ENCODE results near the gene AK5.

Gene AK5

GRCh38 chr1:77475641-77476040 is 193.8 kb downstream of the AK5 start:
- no peak overlapping the region for H3K27ac ChIP-seq (ENCODE audit: low read depth, low read length)
- no peak overlapping the region for H3K9ac ChIP-seq (ENCODE audit: low read depth in 1 of 2, low read length in 2 of 2)
- no peak overlapping the region for H3K4me3 ChIP-seq (ENCODE audit: low read depth in 1 of 2, low read length in 2 of 2)
- H3K27me3 ChIP-seq (ENCODE audit: control insufficient read depth in 1 of 2, insufficient read depth in 2 of 2, low read length in 2 of 2), result no peaks in the 10 kb centered on the region
- H3K4me1 ChIP-seq (ENCODE audit: control insufficient read depth in 1 of 2, insufficient read depth in 2 of 2, low read length in 2 of 2), result no peaks in the 10 kb centered on the region
- no peaks in the 10 kb centered on the region for H3K9me3 ChIP-seq (ENCODE audit: control insufficient read depth in 1 of 2, low read length in 2 of 2)
- no peaks in the 10 kb centered on the region for H3K36me3 ChIP-seq (ENCODE audit: control insufficient read depth in 1 of 2, insufficient read depth in 2 of 2, low read length in 2 of 2)

GRCh38 chr1:77476475-77476874 is 194.7 kb downstream of the AK5 start:
- Histone ChIP-seq H3K27ac (ENCODE audit: low read depth, low read length) (no peak overlapping the region), H3K9ac (ENCODE audit: low read depth in 1 of 2, low read length in 2 of 2) (no peak overlapping the region), H3K4me3 (ENCODE audit: low read depth in 1 of 2, low read length in 2 of 2) (no peak overlapping the region), H3K27me3 (ENCODE audit: control insufficient read depth in 1 of 2, insufficient read depth in 2 of 2, low read length in 2 of 2) (peaks cover 3% of the 10 kb centered on the region in 2 donors), H3K9me3 (ENCODE audit: control insufficient read depth in 1 of 2, low read length in 2 of 2) (no peaks in the 10 kb centered on the region), H3K4me1 (ENCODE audit: control insufficient read depth in 1 of 2, insufficient read depth in 2 of 2, low read length in 2 of 2) (no peaks in the 10 kb centered on the region), H3K36me3 (ENCODE audit: control insufficient read depth in 1 of 2, insufficient read depth in 2 of 2, low read length in 2 of 2) (no peaks in the 10 kb centered on the region)

GRCh38 chr1:77484334-77484733 is 202.5 kb downstream of the AK5 start:
- no peaks in the 10 kb centered on the region for H3K4me1 ChIP-seq (ENCODE audit: control insufficient read depth in 1 of 2, insufficient read depth in 2 of 2, low read length in 2 of 2)

GRCh38 chr1:77484926-77485325 is 203.1 kb downstream of the AK5 start:
- Histone ChIP-seq H3K27me3 (ENCODE audit: control insufficient read depth in 1 of 2, insufficient read depth in 2 of 2, low read length in 2 of 2) (peaks cover 3% of the 10 kb centered on the region in 2 donors), H3K27ac (ENCODE audit: low read depth, low read length) (no peak overlapping the region), H3K9ac (ENCODE audit: low read depth in 1 of 2, low read length in 2 of 2) (no peak overlapping the region), H3K4me3 (ENCODE audit: low read depth in 1 of 2, low read length in 2 of 2) (no peak overlapping the region), H3K36me3 (ENCODE audit: control insufficient read depth in 1 of 2, insufficient read depth in 2 of 2, low read length in 2 of 2) (no peaks in the 10 kb centered on the region), H3K9me3 (ENCODE audit: control insufficient read depth in 1 of 2, low read length in 2 of 2) (no peaks in the 10 kb centered on the region), H3K4me1 (ENCODE audit: control insufficient read depth in 1 of 2, insufficient read depth in 2 of 2, low read length in 2 of 2) (no peaks in the 10 kb centered on the region)

More at GRCh38 chr1:77484334-77484733, 202.5 kb downstream of the AK5 start:
- Histone ChIP-seq H3K36me3 (ENCODE audit: control insufficient read depth in 1 of 2, insufficient read depth in 2 of 2, low read length in 2 of 2) (no peaks in the 10 kb centered on the region), H3K9ac (ENCODE audit: low read depth in 1 of 2, low read length in 2 of 2) (no peak overlapping the region), H3K27ac (ENCODE audit: low read depth, low read length) (no peak overlapping the region), H3K27me3 (ENCODE audit: control insufficient read depth in 1 of 2, insufficient read depth in 2 of 2, low read length in 2 of 2) (peaks cover 3% of the 10 kb centered on the region in 2 donors), H3K9me3 (ENCODE audit: control insufficient read depth in 1 of 2, low read length in 2 of 2) (no peaks in the 10 kb centered on the region), H3K4me3 (ENCODE audit: low read depth in 1 of 2, low read length in 2 of 2) (no peak overlapping the region)

- Histone ChIP-seq H3K9ac (ENCODE audit: low read depth in 1 of 2, low read length in 2 of 2) (no peak overlapping the region), H3K27me3 (ENCODE audit: control insufficient read depth in 1 of 2, insufficient read depth in 2 of 2, low read length in 2 of 2) (no peaks in the 10 kb centered on the region), H3K9me3 (ENCODE audit: control insufficient read depth in 1 of 2, low read length in 2 of 2) (no peaks in the 10 kb centered on the region), H3K36me3 (ENCODE audit: control insufficient read depth in 1 of 2, insufficient read depth in 2 of 2, low read length in 2 of 2) (no peaks in the 10 kb centered on the region), H3K4me3 (ENCODE audit: low read depth in 1 of 2, low read length in 2 of 2) (no peak overlapping the region), H3K4me1 (ENCODE audit: control insufficient read depth in 1 of 2, insufficient read depth in 2 of 2, low read length in 2 of 2) (no peaks in the 10 kb centered on the region), H3K27ac (ENCODE audit: low read depth, low read length) (no peak overlapping the region)
These were observed 205.8 kb downstream of the AK5 start for GRCh38 chr1:77487631-77488030.

- Histone ChIP-seq H3K27ac (ENCODE audit: low read depth, low read length) (no peak overlapping the region), H3K4me1 (ENCODE audit: control insufficient read depth in 1 of 2, insufficient read depth in 2 of 2, low read length in 2 of 2) (no peaks in the 10 kb centered on the region), H3K9ac (ENCODE audit: low read depth in 1 of 2, low read length in 2 of 2) (no peak overlapping the region), H3K9me3 (ENCODE audit: control insufficient read depth in 1 of 2, low read length in 2 of 2) (no peaks in the 10 kb centered on the region), H3K4me3 (ENCODE audit: low read depth in 1 of 2, low read length in 2 of 2) (no peak overlapping the region), H3K27me3 (ENCODE audit: control insufficient read depth in 1 of 2, insufficient read depth in 2 of 2, low read length in 2 of 2) (no peaks in the 10 kb centered on the region), H3K36me3 (ENCODE audit: control insufficient read depth in 1 of 2, insufficient read depth in 2 of 2, low read length in 2 of 2) (no peaks in the 10 kb centered on the region)
These were observed 208.1 kb downstream of the AK5 start for GRCh38 chr1:77489910-77490309.

GRCh38 chr1:77494026-77494425 is 212.2 kb downstream of the AK5 start:
- no peak overlapping the region for H3K9ac ChIP-seq (ENCODE audit: low read depth in 1 of 2, low read length in 2 of 2)
- no peaks in the 10 kb centered on the region for H3K27me3 ChIP-seq (ENCODE audit: control insufficient read depth in 1 of 2, insufficient read depth in 2 of 2, low read length in 2 of 2)
- H3K9me3 ChIP-seq (ENCODE audit: control insufficient read depth in 1 of 2, low read length in 2 of 2), result no peaks in the 10 kb centered on the region
- no peak overlapping the region for H3K4me3 ChIP-seq (ENCODE audit: low read depth in 1 of 2, low read length in 2 of 2)
- H3K27ac ChIP-seq (ENCODE audit: low read depth, low read length), result no peak overlapping the region
- H3K36me3 ChIP-seq (ENCODE audit: control insufficient read depth in 1 of 2, insufficient read depth in 2 of 2, low read length in 2 of 2), result no peaks in the 10 kb centered on the region
- H3K4me1 ChIP-seq (ENCODE audit: control insufficient read depth in 1 of 2, insufficient read depth in 2 of 2, low read length in 2 of 2), result no peaks in the 10 kb centered on the region

GRCh38 chr1:77498918-77499317 is 217.1 kb downstream of the AK5 start:
- no peak overlapping the region for H3K27ac ChIP-seq (ENCODE audit: low read depth, low read length)
- no peak overlapping the region for H3K4me3 ChIP-seq (ENCODE audit: low read depth in 1 of 2, low read length in 2 of 2)
- H3K9me3 ChIP-seq (ENCODE audit: control insufficient read depth in 1 of 2, low read length in 2 of 2), result no peaks in the 10 kb centered on the region
- H3K4me1 ChIP-seq (ENCODE audit: control insufficient read depth in 1 of 2, insufficient read depth in 2 of 2, low read length in 2 of 2), result no peaks in the 10 kb centered on the region
- no peak overlapping the region for H3K9ac ChIP-seq (ENCODE audit: low read depth in 1 of 2, low read length in 2 of 2)
- H3K36me3 ChIP-seq (ENCODE audit: control insufficient read depth in 1 of 2, insufficient read depth in 2 of 2, low read length in 2 of 2), result no peaks in the 10 kb centered on the region
- H3K27me3 ChIP-seq (ENCODE audit: control insufficient read depth in 1 of 2, insufficient read depth in 2 of 2, low read length in 2 of 2), result no peaks in the 10 kb centered on the region

- H3K4me3 ChIP-seq (ENCODE audit: low read depth in 1 of 2, low read length in 2 of 2), result no peak overlapping the region
- H3K27me3 ChIP-seq (ENCODE audit: control insufficient read depth in 1 of 2, insufficient read depth in 2 of 2, low read length in 2 of 2), result no peaks in the 10 kb centered on the region
- no peaks in the 10 kb centered on the region for H3K36me3 ChIP-seq (ENCODE audit: control insufficient read depth in 1 of 2, insufficient read depth in 2 of 2, low read length in 2 of 2)
- H3K27ac ChIP-seq (ENCODE audit: low read depth, low read length), result no peak overlapping the region
- no peaks in the 10 kb centered on the region for H3K4me1 ChIP-seq (ENCODE audit: control insufficient read depth in 1 of 2, insufficient read depth in 2 of 2, low read length in 2 of 2)
- H3K9me3 ChIP-seq (ENCODE audit: control insufficient read depth in 1 of 2, low read length in 2 of 2), result no peaks in the 10 kb centered on the region
- H3K9ac ChIP-seq (ENCODE audit: low read depth in 1 of 2, low read length in 2 of 2), result no peak overlapping the region
These were observed 217.6 kb downstream of the AK5 start for GRCh38 chr1:77499466-77499865.

GRCh38 chr1:77504986-77505385 is 223.2 kb downstream of the AK5 start:
- no peaks in the 10 kb centered on the region for H3K4me1 ChIP-seq (ENCODE audit: control insufficient read depth in 1 of 2, insufficient read depth in 2 of 2, low read length in 2 of 2)
- no peak overlapping the region for H3K9ac ChIP-seq (ENCODE audit: low read depth in 1 of 2, low read length in 2 of 2)
- H3K9me3 ChIP-seq (ENCODE audit: control insufficient read depth in 1 of 2, low read length in 2 of 2), result no peaks in the 10 kb centered on the region
- H3K27me3 ChIP-seq (ENCODE audit: control insufficient read depth in 1 of 2, insufficient read depth in 2 of 2, low read length in 2 of 2), result no peaks in the 10 kb centered on the region
- H3K27ac ChIP-seq (ENCODE audit: low read depth, low read length), result no peak overlapping the region
- no peaks in the 10 kb centered on the region for H3K36me3 ChIP-seq (ENCODE audit: control insufficient read depth in 1 of 2, insufficient read depth in 2 of 2, low read length in 2 of 2)
- no peak overlapping the region for H3K4me3 ChIP-seq (ENCODE audit: low read depth in 1 of 2, low read length in 2 of 2)

- Histone ChIP-seq H3K4me3 (ENCODE audit: low read depth in 1 of 2, low read length in 2 of 2) (no peak overlapping the region), H3K36me3 (ENCODE audit: control insufficient read depth in 1 of 2, insufficient read depth in 2 of 2, low read length in 2 of 2) (no peaks in the 10 kb centered on the region), H3K9ac (ENCODE audit: low read depth in 1 of 2, low read length in 2 of 2) (no peak overlapping the region), H3K27me3 (ENCODE audit: control insufficient read depth in 1 of 2, insufficient read depth in 2 of 2, low read length in 2 of 2) (no peaks in the 10 kb centered on the region), H3K4me1 (ENCODE audit: control insufficient read depth in 1 of 2, insufficient read depth in 2 of 2, low read length in 2 of 2) (no peaks in the 10 kb centered on the region), H3K9me3 (ENCODE audit: control insufficient read depth in 1 of 2, low read length in 2 of 2) (no peaks in the 10 kb centered on the region), H3K27ac (ENCODE audit: low read depth, low read length) (no peak overlapping the region)
These were observed 225.0 kb downstream of the AK5 start for GRCh38 chr1:77506771-77507170.
